ENCODE measurements around the gene GGT6.

GRCh38 chr17:4530799-4531730, 29.3 kb downstream of the GGT6 start:
- no peak for TF ChIP-seq POLR2A (IDR thresholded peaks at IDR 0.05)
- no peak for TF ChIP-seq CTCF (IDR thresholded peaks at IDR 0.05)
- no peak for TF ChIP-seq POLR2AphosphoS5 (IDR thresholded peaks at IDR 0.05)
- TF ChIP-seq EP300 (IDR thresholded peaks at IDR 0.05; ENCODE audit: low read depth), result no peak
